HG02840 (cell line): ENCODE results near the gene RPL39L.

Experiments
- ATAC-seq: cut with Tn5 transposase; IDR thresholded peaks from one replicate; pipeline ENCODE4 v1.9.1; 2021; ENCODE audit warnings: mild to moderate bottlenecking, moderate library complexity, moderate number of reproducible peaks; ENCODE audit not compliant: unreplicated experiment, low FRiP score

Gene RPL39L

GRCh38 chr3:187072102-187072501, 67.2 kb downstream of the RPL39L start:
- ATAC-seq, result no peak
